ENCODE measurements around the gene GUCY2D.
"Not testable (repeated sequence)": the region's sequence is repeated elsewhere in the genome, so short reads cannot be mapped to it uniquely, and the experiment has no call there.

Gene GUCY2D

DNA sequence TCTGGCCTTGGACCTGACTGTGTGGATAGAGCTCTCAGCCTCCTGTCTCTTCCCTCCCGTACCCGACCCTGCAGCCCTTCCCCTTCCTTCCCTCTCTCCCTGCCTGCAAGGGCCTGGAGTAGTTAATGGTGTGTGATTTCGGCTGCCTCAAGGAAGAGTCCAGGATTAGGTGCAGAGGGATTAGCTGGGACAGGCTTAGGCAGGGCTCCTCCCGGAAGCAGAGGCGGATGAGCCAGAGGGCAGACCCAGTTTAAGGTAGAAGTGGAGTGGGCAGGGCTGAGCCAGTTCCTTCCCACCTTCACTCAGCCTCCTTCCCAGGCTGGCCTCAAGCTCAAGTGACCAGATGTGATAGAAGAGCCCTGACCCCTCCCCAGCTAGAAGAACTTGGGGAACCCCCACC lies 16.8 kb downstream of the GUCY2D start:
- DNase-seq, result no peak

GRCh38 chr17:8019665-8020650 lies 17.5 kb downstream of the GUCY2D start:
- DNase-seq, result no peak

GRCh38 chr17:8020776-8021564 lies 18.6 kb downstream of the GUCY2D start:
- DNase-seq, result no peak

- no peak for DNase-seq
Measured at GRCh38 chr17:8021565-8022359, 19.3 kb downstream of the GUCY2D start.

- DNase-seq, result no peak
Measured at GRCh38 chr17:8022360-8023003, 20.1 kb downstream of the GUCY2D start.

DNA sequence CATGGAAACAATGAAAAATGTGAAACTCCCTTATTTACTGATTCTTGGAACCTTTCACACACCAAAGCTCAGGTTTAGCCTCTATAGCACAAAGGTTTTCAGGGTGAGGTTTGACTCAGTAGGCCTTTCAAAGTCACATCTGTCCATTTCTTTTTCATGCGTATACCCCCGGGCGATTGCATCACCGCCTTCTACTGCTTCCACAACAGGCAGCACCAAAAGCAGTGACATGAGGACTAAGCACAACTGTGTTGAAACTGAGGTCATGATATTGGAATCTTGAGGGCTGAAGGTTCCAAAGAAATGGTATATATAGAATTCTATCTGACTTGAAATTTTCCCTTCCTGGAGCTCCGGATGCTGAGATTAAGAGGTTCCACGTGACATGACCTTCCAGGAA lies 21.7 kb downstream of the GUCY2D start:
- DNase-seq, result not testable (repeated sequence)

DNA sequence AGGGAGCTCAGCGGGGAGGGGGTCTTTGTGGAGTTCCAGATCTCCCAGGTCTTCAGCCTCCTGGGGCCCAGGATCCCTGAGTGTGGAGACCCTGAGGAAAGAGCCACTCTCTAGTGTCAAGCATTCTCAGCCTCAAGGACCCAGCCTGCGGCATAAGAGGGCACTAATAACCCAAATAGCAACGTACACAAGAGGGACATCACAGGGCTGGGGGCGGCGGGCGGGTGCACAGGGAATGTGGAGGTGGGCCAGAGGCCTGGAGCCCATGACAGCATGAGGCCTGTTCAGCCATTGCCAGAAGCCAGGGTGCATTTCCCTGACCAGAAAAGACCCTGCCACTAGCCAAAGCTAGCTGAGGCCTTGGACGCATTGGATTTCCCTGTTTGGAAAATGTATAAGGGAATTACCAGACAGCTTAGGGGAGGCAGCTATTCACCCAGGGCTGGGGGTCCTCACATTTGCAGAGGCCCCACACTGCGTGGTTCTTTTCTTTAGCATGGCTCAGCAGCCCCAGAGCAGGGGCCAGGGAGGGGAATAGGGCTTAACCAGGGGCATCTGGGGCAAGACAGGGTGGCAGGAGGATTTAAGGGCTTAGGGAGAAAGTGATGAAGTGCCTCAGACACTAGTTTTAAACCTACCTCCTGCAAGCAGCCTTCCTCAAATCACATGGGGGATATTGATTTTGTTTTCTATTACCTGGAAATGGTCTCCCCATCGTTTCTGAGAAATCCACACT lies 22.9 kb downstream of the GUCY2D start:
- DNase-seq, result no peak

DNA sequence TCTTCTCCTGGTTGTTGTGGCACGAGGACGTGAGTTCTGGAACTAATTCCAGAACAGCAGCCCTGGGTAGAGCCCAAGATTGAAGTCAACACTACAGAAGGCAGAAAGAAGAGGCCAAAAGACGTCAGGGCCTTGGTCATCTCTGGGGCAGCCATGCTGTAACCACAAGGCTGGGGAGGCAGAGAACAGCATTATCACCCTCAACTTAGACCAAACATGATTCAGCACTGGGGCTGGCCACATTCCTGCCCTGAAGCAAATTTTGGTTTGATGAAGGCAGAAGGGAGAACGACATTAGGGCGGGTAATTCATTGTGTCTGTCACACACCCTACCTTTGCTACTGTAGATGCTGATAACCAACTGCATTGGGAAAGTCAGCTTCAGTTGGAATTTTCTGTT lies 26.7 kb downstream of the GUCY2D start:
- DNase-seq, result no peak

- no peak for DNase-seq
Measured at GRCh38 chr17:8031261-8031661, 28.8 kb downstream of the GUCY2D start.

GRCh38 chr17:8031950-8032349 lies 29.5 kb downstream of the GUCY2D start:
- DNase-seq, result no peak

- no peak for DNase-seq
Measured at GRCh38 chr17:8032442-8032841, 30.0 kb downstream of the GUCY2D start.

DNA sequence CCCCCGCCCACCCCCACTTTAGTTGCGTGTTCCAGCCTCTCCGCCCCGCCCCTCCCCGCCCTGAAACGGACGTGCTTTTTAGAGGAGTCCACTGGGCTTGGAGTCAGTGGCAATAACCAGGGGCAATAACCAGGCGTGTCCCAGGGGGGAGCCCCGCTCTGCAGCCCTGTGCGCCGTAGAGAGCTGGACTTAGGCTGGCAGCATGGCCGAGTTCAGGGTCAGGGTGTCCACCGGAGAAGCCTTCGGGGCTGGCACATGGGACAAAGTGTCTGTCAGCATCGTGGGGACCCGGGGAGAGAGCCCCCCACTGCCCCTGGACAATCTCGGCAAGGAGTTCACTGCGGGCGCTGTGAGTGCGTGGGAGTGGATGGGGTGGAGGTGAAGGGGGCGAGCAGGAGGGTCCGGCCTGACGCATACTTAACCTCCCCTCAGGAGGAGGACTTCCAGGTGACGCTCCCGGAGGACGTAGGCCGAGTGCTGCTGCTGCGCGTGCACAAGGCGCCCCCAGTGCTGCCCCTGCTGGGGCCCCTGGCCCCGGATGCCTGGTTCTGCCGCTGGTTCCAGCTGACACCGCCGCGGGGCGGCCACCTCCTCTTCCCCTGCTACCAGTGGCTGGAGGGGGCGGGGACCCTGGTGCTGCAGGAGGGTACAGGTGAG lies 36.7 kb downstream of the GUCY2D start, which contains the start of gene ALOX15B:
ALOX15B (plus strand) TSS at position 106 of the 657 bp plus-strand sequence; CDS start at position 203, 97 bp downstream.
- DNase-seq, result no peak

- no peak for DNase-seq
Measured at GRCh38 chr17:8039611-8040168, 37.3 kb downstream of the GUCY2D start.

DNA sequence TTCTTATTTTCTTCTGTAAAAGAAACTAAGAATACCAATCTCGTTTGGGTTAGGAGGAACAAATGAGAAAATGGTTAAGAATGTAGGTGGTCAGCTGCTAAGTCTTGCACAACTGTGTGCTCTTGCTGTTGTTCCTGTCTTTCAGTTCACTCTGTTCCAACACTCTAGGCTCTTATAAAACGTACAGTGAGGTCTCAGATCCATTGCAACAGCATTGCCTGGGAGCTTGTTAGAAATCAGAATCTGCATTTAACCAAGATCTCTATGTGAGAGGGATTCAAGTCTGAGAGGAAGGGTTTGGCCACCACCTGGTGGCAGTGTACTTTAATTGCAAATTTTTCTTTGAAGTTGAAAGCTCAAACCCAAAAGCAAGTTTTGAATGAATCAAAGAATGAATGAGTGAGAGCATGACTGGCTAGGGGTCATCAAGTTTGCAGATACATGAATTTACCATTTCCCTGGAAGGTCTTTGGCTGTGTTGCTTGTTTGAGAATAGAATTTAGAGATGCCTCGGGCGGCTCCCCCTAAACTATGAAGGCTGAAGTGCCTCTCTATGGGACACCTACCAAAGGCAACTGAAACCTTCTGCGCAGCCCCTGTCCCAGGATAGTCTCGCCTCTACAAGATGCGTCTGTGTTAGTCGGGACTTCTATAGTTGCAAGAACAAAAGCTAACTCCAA lies 39.0 kb downstream of the GUCY2D start:
- DNase-seq, result no peak

DNA sequence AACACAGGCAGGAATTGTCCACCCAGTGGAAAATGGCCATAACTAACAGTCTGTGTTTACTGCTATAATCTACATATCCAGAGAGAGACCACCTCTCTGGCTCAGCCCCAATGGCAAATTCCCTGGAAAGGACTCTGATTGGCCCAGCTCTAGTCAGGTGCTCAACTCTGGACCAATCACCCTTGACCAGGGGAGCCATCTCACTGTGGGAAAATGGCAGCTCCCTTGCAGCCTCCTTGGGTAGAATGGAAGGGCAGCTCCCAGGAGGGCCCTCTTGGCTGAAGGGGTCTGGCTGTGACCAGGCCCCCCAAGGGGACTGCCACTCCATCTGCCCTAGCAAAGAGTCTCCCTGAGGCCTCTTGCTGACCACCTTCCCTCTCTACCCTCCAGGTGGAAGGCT lies 39.6 kb downstream of the GUCY2D start:
- DNase-seq, result no peak

- DNase-seq, result no peak
Measured at GRCh38 chr17:8044819-8045810, 42.7 kb downstream of the GUCY2D start.

- DNase-seq, result no peak
Measured at GRCh38 chr17:8046306-8046928, 44.0 kb downstream of the GUCY2D start.
